OCI-LY7 (cell line): ENCODE results near the gene KCNH1. TPM values are rescaled to one million over a fixed set of nuclear protein-coding genes. Genes with fewer than 3 reads are reported as not detected.

Source experiments
- BruUV-seq: library from RNA; stranded (reverse); fragments of 400-500 nt; replicated peaks from 2 replicates; lab custom pipeline; 2021; lab: Mats Ljungman, UMichigan
- CTCF ChIA-PET: fragments of 300-600 bp; sonication (Branson Sonifier 250); formaldehyde crosslinking; loops from one replicate; lab custom pipeline; 2022; ENCODE audit warnings: antibody characterized with exemption; ENCODE audit not compliant: unreplicated experiment; lab: Charles Lee
- POLR2A ChIA-PET: fragments of 300-600 bp; sonication (Branson Sonifier 250); formaldehyde crosslinking; loops from one replicate; lab custom pipeline; 2022; ENCODE audit warnings: antibody characterized with exemption; lab: Charles Lee
- DNase-seq: peaks from one replicate; pipeline ENCODE4 v3.0.0-alpha.2; 2015; ENCODE audit warnings: low spot score
- H2AFZ ChIP-seq: fragments of 200-600 bp; sonication (generic), shearing (Covaris generic); 2 replicates; pipeline ENCODE4 v1.6.1; 2014; ENCODE audit warnings: mild to moderate bottlenecking, antibody characterized with exemption, low read length, moderate library complexity
- H3K27ac ChIP-seq: fragments of 200-600 bp; sonication (generic); 2 replicates; pipeline ENCODE4 v1.5.1; 2014; ENCODE audit warnings: mixed run types, low read depth, mild to moderate bottlenecking, moderate library complexity, low read length, inconsistent platforms; ENCODE audit not compliant: poor library complexity, severe bottlenecking
- H3K36me3 ChIP-seq: fragments of 200-600 bp; sonication (generic); 2 replicates; pipeline ENCODE4 v1.6.1; 2014; ENCODE audit warnings: mild to moderate bottlenecking, antibody characterized with exemption, low read length, moderate library complexity, mixed read lengths; ENCODE audit not compliant: insufficient read depth
- H3K4me1 ChIP-seq: fragments of 200-600 bp; sonication (generic); 2 replicates; pipeline ENCODE4 v1.5.1; 2014; ENCODE audit warnings: mild to moderate bottlenecking, low read length; ENCODE audit not compliant: insufficient read depth, poor library complexity, severe bottlenecking
- H3K4me2 ChIP-seq: fragments of 200-600 bp; sonication (generic); 2 replicates; pipeline ENCODE4 v1.6.1; 2014; ENCODE audit warnings: mild to moderate bottlenecking, low read length
- H3K4me3 ChIP-seq: fragments of 200-600 bp; sonication (generic); 2 replicates; pipeline ENCODE4 v1.5.1; 2014; ENCODE audit warnings: mild to moderate bottlenecking, low read depth, low read length; ENCODE audit not compliant: poor library complexity, severe bottlenecking
- H3K79me2 ChIP-seq: fragments of 200-600 bp; sonication (generic); 2 replicates; pipeline ENCODE4 v1.6.1; 2016; ENCODE audit warnings: low read depth, mild to moderate bottlenecking, low read length, moderate library complexity, mixed read lengths; ENCODE audit not compliant: insufficient read depth
- H3K9me2 ChIP-seq: fragments of 200-600 bp; sonication (generic); 2 replicates; pipeline ENCODE4 v1.6.1; 2016; ENCODE audit warnings: mild to moderate bottlenecking, low read length, mixed read lengths; ENCODE audit not compliant: insufficient read depth
- H3K9me3 ChIP-seq: fragments of 200-600 bp; sonication (generic); 2 replicates; pipeline ENCODE4 v1.6.1; 2014; ENCODE audit warnings: mild to moderate bottlenecking, mixed run types, low read length, mixed read lengths
- H4K20me1 ChIP-seq: fragments of 200-600 bp; sonication (generic); 2 replicates; pipeline ENCODE4 v1.6.1; 2014; ENCODE audit warnings: mild to moderate bottlenecking, antibody characterized with exemption, low read length, moderate library complexity, mixed read lengths; ENCODE audit not compliant: insufficient read depth
- EZH2phosphoT487 ChIP-seq: fragments of 200-600 bp; sonication (generic); IDR thresholded peaks from 2 replicates; pipeline ENCODE4 v1.6.1; 2018; ENCODE audit warnings: low read depth, borderline replicate concordance, mild to moderate bottlenecking, mixed run types, antibody characterized with exemption, low read length, moderate library complexity, mixed read lengths
- intact Hi-C: fragments of 100-400 bp; cut with micrococcal nuclease; formaldehyde crosslinking; loops from one replicate; pipeline ENCODE4 v1.10.0; 2022; ENCODE audit not compliant: unreplicated experiment
- total RNA-seq, 2 experiments: library from RNA; depleted of rRNA in 1 of 2; stranded (reverse); fragments of >200 nt in 1 of 2; shearing (Covaris generic) in 1 of 2; gene quantifications; 2 replicates each; pipeline ENCODE4 v1.2.3, GENCODE V29; 2014 to 2022
- TF ChIP-seq, protein P1 (sequence below): fragments of 200-600 bp; sonication (generic); conservative IDR thresholded peaks from 2 replicates; pipeline ENCODE4 v1.5.1; 2014; ENCODE audit warnings: mild to moderate bottlenecking, antibody characterized with exemption, low read length, moderate library complexity, mixed read lengths

KCNH1 gene
- total RNA-seq, 2 experiments from 2014 or later, result not detected

GRCh38 chr1:210764536-210764935 is 369.4 kb downstream of the KCNH1 start:
- no peak for TF ChIP-seq EZH2phosphoT487
- TF ChIP-seq, protein P1, sequence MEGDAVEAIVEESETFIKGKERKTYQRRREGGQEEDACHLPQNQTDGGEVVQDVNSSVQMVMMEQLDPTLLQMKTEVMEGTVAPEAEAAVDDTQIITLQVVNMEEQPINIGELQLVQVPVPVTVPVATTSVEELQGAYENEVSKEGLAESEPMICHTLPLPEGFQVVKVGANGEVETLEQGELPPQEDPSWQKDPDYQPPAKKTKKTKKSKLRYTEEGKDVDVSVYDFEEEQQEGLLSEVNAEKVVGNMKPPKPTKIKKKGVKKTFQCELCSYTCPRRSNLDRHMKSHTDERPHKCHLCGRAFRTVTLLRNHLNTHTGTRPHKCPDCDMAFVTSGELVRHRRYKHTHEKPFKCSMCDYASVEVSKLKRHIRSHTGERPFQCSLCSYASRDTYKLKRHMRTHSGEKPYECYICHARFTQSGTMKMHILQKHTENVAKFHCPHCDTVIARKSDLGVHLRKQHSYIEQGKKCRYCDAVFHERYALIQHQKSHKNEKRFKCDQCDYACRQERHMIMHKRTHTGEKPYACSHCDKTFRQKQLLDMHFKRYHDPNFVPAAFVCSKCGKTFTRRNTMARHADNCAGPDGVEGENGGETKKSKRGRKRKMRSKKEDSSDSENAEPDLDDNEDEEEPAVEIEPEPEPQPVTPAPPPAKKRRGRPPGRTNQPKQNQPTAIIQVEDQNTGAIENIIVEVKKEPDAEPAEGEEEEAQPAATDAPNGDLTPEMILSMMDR, result no peak
- CTCF ChIA-PET, result no interaction called here

GRCh38 chr1:210758761-210759160 is 375.2 kb downstream of the KCNH1 start:
- DNase-seq, result no peak
- no TSS peak for BruUV-seq
- Histone ChIP-seq H3K4me2 (no peak overlapping the region), H4K20me1 (no peaks in the 10 kb centered on the region), H3K79me2 (no peaks in the 10 kb centered on the region), H3K27ac (no peak overlapping the region), H3K4me3 (no peak overlapping the region), H2AFZ (no peak overlapping the region), H3K36me3 (no peaks in the 10 kb centered on the region), H3K9me2 (no peaks in the 10 kb centered on the region), H3K4me1 (no peaks in the 10 kb centered on the region), H3K9me3 (no peaks in the 10 kb centered on the region)
- intact Hi-C loops, result no loop called here
- ChIA-PET POLR2A (interaction anchor here (0.5 to 0.6 kb wide), 2 partner anchors 20 to 325 kb away, joined by 3 to 4 read pairs; no protein-coding TSS in a partner anchor), CTCF (no interaction called here)
- TF ChIP-seq, protein P1, result no peak
- TF ChIP-seq EZH2phosphoT487, result no peak

More at GRCh38 chr1:210764536-210764935, 369.4 kb downstream of the KCNH1 start:
- BruUV-seq, result no TSS peak
- Histone ChIP-seq H2AFZ (no peak overlapping the region), H3K36me3 (no peaks in the 10 kb centered on the region), H3K4me1 (no peaks in the 10 kb centered on the region), H4K20me1 (no peaks in the 10 kb centered on the region), H3K4me3 (no peak overlapping the region), H3K79me2 (no peaks in the 10 kb centered on the region), H3K27ac (no peak overlapping the region), H3K9me2 (no peaks in the 10 kb centered on the region), H3K9me3 (no peaks in the 10 kb centered on the region), H3K4me2 (no peak overlapping the region)
- intact Hi-C loops, result no loop called here
- POLR2A ChIA-PET, result no interaction called here
- no peak for DNase-seq

- Histone ChIP-seq H3K9me2 (no peaks in the 10 kb centered on the region), H3K9me3 (no peaks in the 10 kb centered on the region), H3K4me2 (no peak overlapping the region), H3K36me3 (no peaks in the 10 kb centered on the region), H3K79me2 (no peaks in the 10 kb centered on the region), H3K27ac (no peak overlapping the region), H2AFZ (no peak overlapping the region), H3K4me3 (no peak overlapping the region), H4K20me1 (no peaks in the 10 kb centered on the region), H3K4me1 (no peaks in the 10 kb centered on the region)
- intact Hi-C loops, result no loop called here
- TF ChIP-seq, protein P1, result no peak
- no peak for TF ChIP-seq EZH2phosphoT487
- BruUV-seq, result no TSS peak
- ChIA-PET CTCF (no interaction called here), POLR2A (interaction anchor here (0.5 to 0.6 kb wide), 2 partner anchors 20 kb away, joined by 3 to 4 read pairs; no protein-coding TSS in a partner anchor)
- no peak for DNase-seq
Observed at GRCh38 chr1:210758261-210758660, 375.7 kb downstream of the KCNH1 start.
